DND-41 (cell line): ENCODE results near the gene TRHDE.

Source experiments
- EZH2 ChIP-seq: IDR thresholded peaks from 3 replicates; pipeline ENCODE4 v1.6.1; 2012; ENCODE audit warnings: borderline replicate concordance, low read depth, mild to moderate bottlenecking, moderate library complexity, low read length, inconsistent platforms; ENCODE audit not compliant: severe bottlenecking
- TF ChIP-seq, protein P1 (sequence below): IDR thresholded peaks from 2 replicates; pipeline ENCODE4 v1.5.1; 2012; ENCODE audit warnings: borderline replicate concordance, low read length, moderate library complexity, mild to moderate bottlenecking; ENCODE audit not compliant: poor library complexity, severe bottlenecking; ENCODE audit errors: extremely low read depth

GRCh38 chr12:72282721-72283120, 10.6 kb downstream of the TRHDE start:
- TF ChIP-seq, protein P1, sequence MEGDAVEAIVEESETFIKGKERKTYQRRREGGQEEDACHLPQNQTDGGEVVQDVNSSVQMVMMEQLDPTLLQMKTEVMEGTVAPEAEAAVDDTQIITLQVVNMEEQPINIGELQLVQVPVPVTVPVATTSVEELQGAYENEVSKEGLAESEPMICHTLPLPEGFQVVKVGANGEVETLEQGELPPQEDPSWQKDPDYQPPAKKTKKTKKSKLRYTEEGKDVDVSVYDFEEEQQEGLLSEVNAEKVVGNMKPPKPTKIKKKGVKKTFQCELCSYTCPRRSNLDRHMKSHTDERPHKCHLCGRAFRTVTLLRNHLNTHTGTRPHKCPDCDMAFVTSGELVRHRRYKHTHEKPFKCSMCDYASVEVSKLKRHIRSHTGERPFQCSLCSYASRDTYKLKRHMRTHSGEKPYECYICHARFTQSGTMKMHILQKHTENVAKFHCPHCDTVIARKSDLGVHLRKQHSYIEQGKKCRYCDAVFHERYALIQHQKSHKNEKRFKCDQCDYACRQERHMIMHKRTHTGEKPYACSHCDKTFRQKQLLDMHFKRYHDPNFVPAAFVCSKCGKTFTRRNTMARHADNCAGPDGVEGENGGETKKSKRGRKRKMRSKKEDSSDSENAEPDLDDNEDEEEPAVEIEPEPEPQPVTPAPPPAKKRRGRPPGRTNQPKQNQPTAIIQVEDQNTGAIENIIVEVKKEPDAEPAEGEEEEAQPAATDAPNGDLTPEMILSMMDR, result no peak
- TF ChIP-seq EZH2, result no peak
